SU-DHL-6 (cell line): ENCODE measurements around the gene MYO19.

Experiments
- H2AFZ ChIP-seq: fragments of 200-600 bp; sonication (generic); 2 replicates; pipeline ENCODE4 v1.6.1; 2014; ENCODE audit warnings: low read depth, mild to moderate bottlenecking, moderate library complexity, mixed read lengths, antibody characterized with exemption, low read length; ENCODE audit not compliant: severe bottlenecking
- H3F3A ChIP-seq: fragments of 200-600 bp; shearing (Covaris generic); 2 replicates; pipeline ENCODE4 v1.6.0; 2016; ENCODE audit warnings: antibody characterized with exemption, mild to moderate bottlenecking; ENCODE audit not compliant: insufficient read depth
- H3K27ac ChIP-seq: fragments of 200-600 bp; sonication (generic); 2 replicates; pipeline ENCODE4 v1.5.1; 2016; ENCODE audit warnings: low read depth, mild to moderate bottlenecking, low read length, moderate library complexity, mixed read lengths
- H3K27me3 ChIP-seq: fragments of 200-600 bp; sonication (generic), shearing (Covaris generic); 2 replicates; pipeline ENCODE4 v1.6.0; 2014; ENCODE audit warnings: mild to moderate bottlenecking, low read length
- H3K36me3 ChIP-seq: fragments of 200-600 bp; sonication (generic); 2 replicates; pipeline ENCODE4 v1.6.1; 2014; ENCODE audit warnings: mild to moderate bottlenecking, low read length, mixed read lengths
- H3K4me2 ChIP-seq: fragments of 300-600, 200-600 bp; shearing (Covaris generic), sonication (generic); 2 replicates; pipeline ENCODE4 v1.6.0; 2014; ENCODE audit warnings: low read length, low read depth, mild to moderate bottlenecking; ENCODE audit not compliant: poor library complexity, severe bottlenecking
- H3K4me3 ChIP-seq: fragments of 200-600 bp; sonication (generic); 2 replicates; pipeline ENCODE4 v1.5.1; 2014; ENCODE audit warnings: antibody characterized with exemption, low read length, mild to moderate bottlenecking, mixed read lengths; ENCODE audit not compliant: insufficient read depth, poor library complexity, severe bottlenecking
- H3K79me2 ChIP-seq: fragments of 200-600 bp; sonication (generic); 2 replicates; pipeline ENCODE4 v1.6.1; 2014; ENCODE audit warnings: mild to moderate bottlenecking, low read length, moderate library complexity; ENCODE audit not compliant: insufficient read depth
- H3K9ac ChIP-seq: fragments of 200-600 bp; sonication (generic); 2 replicates; pipeline ENCODE4 v1.7.0; 2014; ENCODE audit warnings: mild to moderate bottlenecking, low read length
- H3K9me2 ChIP-seq: fragments of 200-600 bp; sonication (generic); replicated peaks from 2 replicates; pipeline ENCODE4 v1.6.1; 2014; ENCODE audit warnings: low read length; ENCODE audit not compliant: insufficient read depth
- H3K9me3 ChIP-seq: fragments of 200-600 bp; sonication (generic); 2 replicates; pipeline ENCODE4 v1.6.1; 2014; ENCODE audit warnings: low read length, mixed read lengths; ENCODE audit not compliant: insufficient read depth
- H4K20me1 ChIP-seq: fragments of 200-600 bp; sonication (generic); 2 replicates; pipeline ENCODE4 v1.6.1; 2014; ENCODE audit warnings: low read depth, mild to moderate bottlenecking, antibody characterized with exemption, low read length, moderate library complexity, mixed read lengths
- CTCF ChIP-seq: fragments of 200-600 bp; sonication (generic); IDR thresholded peaks from one replicate; pipeline ENCODE4 v1.5.1; 2017; ENCODE audit warnings: antibody characterized with exemption, mild to moderate bottlenecking, low read length, moderate library complexity; ENCODE audit not compliant: insufficient read depth, poor library complexity, severe bottlenecking
- EZH2phosphoT487 ChIP-seq: fragments of 200-600 bp; sonication (generic), shearing (Covaris generic); conservative IDR thresholded peaks from 2 replicates; pipeline ENCODE4 v1.6.1; 2018; ENCODE audit warnings: mild to moderate bottlenecking, antibody characterized with exemption, low read length, moderate library complexity, mixed read lengths

MYO19 gene

GRCh38 chr17:36498155-36498554 lies 36.5 kb downstream of the MYO19 start:
- H3K9ac ChIP-seq = no peak overlapping the region
- no peak overlapping the region for H3K4me3 ChIP-seq
- no peak overlapping the region for H3K4me2 ChIP-seq
- H3K27ac ChIP-seq = no peak overlapping the region
- no peaks in the 10 kb centered on the region for H3K9me3 ChIP-seq
- H3K79me2 ChIP-seq = no peaks in the 10 kb centered on the region
- no peaks in the 10 kb centered on the region for H3K9me2 ChIP-seq
- no peak overlapping the region for H2AFZ ChIP-seq
- peaks cover 10% of the 10 kb centered on the region for H3K36me3 ChIP-seq
- H4K20me1 ChIP-seq = no peaks in the 10 kb centered on the region
- H3F3A ChIP-seq = no peaks in the 10 kb centered on the region
- TF ChIP-seq EZH2phosphoT487 = no peak
- no peak for TF ChIP-seq CTCF
- H3K27me3 ChIP-seq = no peaks in the 10 kb centered on the region

DNA sequence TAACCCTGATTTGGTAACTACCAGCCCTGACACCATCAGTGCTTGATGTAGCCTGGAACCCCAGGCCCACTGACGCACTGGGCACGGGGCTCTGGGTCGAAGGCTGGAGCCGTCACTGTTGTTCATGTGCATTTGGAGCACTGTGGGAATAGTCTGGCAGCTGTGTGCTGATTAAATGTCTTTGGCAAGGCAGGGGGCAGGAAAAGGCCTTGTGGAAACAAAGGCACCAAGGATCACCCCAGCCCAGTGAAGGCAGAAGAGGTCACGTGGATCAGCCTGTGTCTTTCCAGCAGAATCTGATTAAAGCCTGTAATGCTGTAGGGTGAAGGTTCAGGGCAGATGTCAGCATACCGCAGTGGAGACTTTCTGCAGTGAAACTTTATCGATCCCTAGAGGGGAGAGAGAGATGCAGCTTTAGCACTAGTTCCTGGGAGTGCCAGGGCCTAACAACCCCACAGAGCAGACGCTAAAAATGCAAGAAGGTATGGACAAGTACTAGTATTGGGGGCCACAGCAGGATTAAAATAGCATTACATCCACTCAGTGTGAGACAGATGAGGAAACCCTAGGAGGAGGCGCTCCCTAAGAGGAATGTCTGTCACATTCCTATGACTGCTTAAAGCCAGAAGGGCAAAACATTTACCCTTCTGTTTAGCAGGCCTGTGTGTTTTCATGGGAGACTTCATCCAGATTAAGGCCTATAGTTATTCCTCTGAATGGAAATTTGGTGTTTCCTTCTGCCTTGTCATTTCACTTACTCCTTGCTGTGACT lies 38.5 kb downstream of the MYO19 start:
- H3K9me3 ChIP-seq = no peaks in the 10 kb centered on the region
- H3K79me2 ChIP-seq = peaks cover 16% of the 10 kb centered on the region; the same call in 1 of the 2 replicates
- no peaks in the 10 kb centered on the region for H3F3A ChIP-seq
- no peak for TF ChIP-seq EZH2phosphoT487
- TF ChIP-seq CTCF = no peak
- H4K20me1 ChIP-seq = no peaks in the 10 kb centered on the region; the same call in 1 of the 2 replicates
- H3K9ac ChIP-seq = no peak overlapping the region
- no peak overlapping the region for H3K4me2 ChIP-seq
- no peak overlapping the region for H2AFZ ChIP-seq
- H3K9me2 ChIP-seq = no peaks in the 10 kb centered on the region
- no peak overlapping the region for H3K27ac ChIP-seq
- peaks cover 10% of the 10 kb centered on the region for H3K36me3 ChIP-seq
- H3K4me3 ChIP-seq = no peak overlapping the region
- no peaks in the 10 kb centered on the region for H3K27me3 ChIP-seq

DNA sequence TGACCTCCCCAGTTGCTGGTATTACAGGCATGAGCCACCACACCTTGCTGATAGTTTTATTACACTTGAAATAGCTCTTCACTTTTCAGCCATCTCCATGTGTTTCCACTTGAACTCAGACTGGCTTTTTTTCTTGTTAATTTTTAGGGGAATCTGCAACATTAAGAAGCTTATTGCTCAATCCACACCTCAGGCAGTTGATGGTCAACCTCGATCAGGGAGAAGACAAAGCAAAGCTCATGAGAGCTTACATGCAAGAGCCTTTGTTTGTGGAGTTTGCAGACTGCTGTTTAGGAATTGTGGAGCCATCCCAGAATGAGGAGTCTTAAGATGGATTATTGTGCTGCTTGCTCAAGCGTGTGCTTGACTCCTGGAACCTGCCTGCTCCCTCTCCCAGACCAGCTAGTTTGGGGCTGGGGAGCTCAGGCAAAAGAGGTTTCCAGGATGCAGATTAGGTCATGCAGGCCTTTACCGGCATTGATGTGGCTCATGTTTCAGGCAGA lies 39.5 kb downstream of the MYO19 start:
- no peak for TF ChIP-seq CTCF
- TF ChIP-seq EZH2phosphoT487 = no peak
- Histone ChIP-seq H3K36me3 (peaks cover 10% of the 10 kb centered on the region), H3K9me2 (no peaks in the 10 kb centered on the region), H3F3A (peaks cover 3% of the 10 kb centered on the region; the same call in 1 of the 2 replicates), H3K4me3 (no peak overlapping the region), H3K9ac (no peak overlapping the region), H3K4me2 (no peak overlapping the region), H3K9me3 (no peaks in the 10 kb centered on the region), H3K27ac (no peak overlapping the region), H2AFZ (no peak overlapping the region), H3K27me3 (no peaks in the 10 kb centered on the region), H3K79me2 (peaks cover 27% of the 10 kb centered on the region), H4K20me1 (no peaks in the 10 kb centered on the region; the same call in 1 of the 2 replicates)
